Fibroblast of skin of scalp (primary cell): ENCODE data around the gene FOXO3. TPM values are rescaled to one million over a fixed set of nuclear protein-coding genes. Genes with fewer than 3 reads are reported as not detected.
A peak's percentile ranks its signal among the peaks of the same experiment; 100 is the strongest.
"Not testable (repeated sequence)": the region's sequence is repeated elsewhere in the genome, so short reads cannot be mapped to it uniquely, and the experiment has no call there.

ENCODE experiments used
- DNase-seq: peaks from one replicate; pipeline ENCODE4 v3.0.0-alpha.2; 2013
- polyA plus RNA-seq, 2 experiments: library from polyadenylated mRNA; unstranded; fragments of 120-200 nt; gene quantifications; one replicate each; pipeline ENCODE4 v1.2.1, GENCODE V29; 2013; ENCODE audit not compliant: insufficient read length in 2 of 2

FOXO3 gene
- 22.0 TPM for polyA plus RNA-seq (2013, experiment 1 of 2; ENCODE audit: insufficient read length)
- polyA plus RNA-seq (2013, experiment 2 of 2; ENCODE audit: insufficient read length) = 23.7 TPM

- DNase-seq = peak; percentile 88
These were observed at the start of gene FOXO3 for GRCh38 chr6:108560463-108561308. Gene FOXO3, plus strand, starts transcription at chr6:108560917. Its CDS starts 292 bp downstream, at chr6:108561209.

- peak; percentile 27 for DNase-seq
These were observed 41.8 kb upstream of the FOXO3 start for GRCh38 chr6:108518714-108519576.

GRCh38 chr6:108521616-108522107 is 39.1 kb upstream of the FOXO3 start:
- no peak for DNase-seq

GRCh38 chr6:108523697-108524096 is 37.0 kb upstream of the FOXO3 start:
- no peak for DNase-seq

- peak; percentile 33 for DNase-seq
These were observed 36.0 kb upstream of the FOXO3 start for GRCh38 chr6:108524528-108525248.

- DNase-seq = peak; percentile 52
These were observed 34.0 kb upstream of the FOXO3 start for GRCh38 chr6:108526739-108527174.

- DNase-seq = no peak
These were observed 31.8 kb upstream of the FOXO3 start for GRCh38 chr6:108528878-108529277.

- DNase-seq = no peak
These were observed 29.4 kb upstream of the FOXO3 start for GRCh38 chr6:108531332-108531731.

GRCh38 chr6:108535114-108535742 is 25.5 kb upstream of the FOXO3 start:
- DNase-seq = no peak

GRCh38 chr6:108535920-108536535 is 24.7 kb upstream of the FOXO3 start:
- DNase-seq = not testable (repeated sequence)

- peak; percentile 75 for DNase-seq
These were observed 18.6 kb upstream of the FOXO3 start for GRCh38 chr6:108541843-108542759.

GRCh38 chr6:108543175-108543940 is 17.4 kb upstream of the FOXO3 start:
- DNase-seq = no peak

- no peak for DNase-seq
These were observed 16.1 kb upstream of the FOXO3 start for GRCh38 chr6:108544606-108545005.

- no peak for DNase-seq
These were observed 14.4 kb upstream of the FOXO3 start for GRCh38 chr6:108546079-108547049.

- DNase-seq = no peak
These were observed 11.5 kb upstream of the FOXO3 start for GRCh38 chr6:108549241-108549640.

- DNase-seq = no peak
These were observed 11.0 kb upstream of the FOXO3 start for GRCh38 chr6:108549741-108550140.

GRCh38 chr6:108550256-108550655 is 10.5 kb upstream of the FOXO3 start:
- no peak for DNase-seq

GRCh38 chr6:108555399-108556052 is 5.2 kb upstream of the FOXO3 start:
- no peak for DNase-seq
